HG03045 (cell line): Measurements from ENCODE around the gene FSTL5.
A peak's percentile ranks its signal among the peaks of the same experiment; 100 is the strongest.
"Not testable (repeated sequence)": the region's sequence is repeated elsewhere in the genome, so short reads cannot be mapped to it uniquely, and the experiment has no call there.

ENCODE experiments used
- ATAC-seq: cut with Tn5 transposase; IDR thresholded peaks from one replicate; pipeline ENCODE4 v1.9.1; 2021; ENCODE audit warnings: mild to moderate bottlenecking, moderate library complexity; ENCODE audit not compliant: unreplicated experiment

The FSTL5 gene

DNA sequence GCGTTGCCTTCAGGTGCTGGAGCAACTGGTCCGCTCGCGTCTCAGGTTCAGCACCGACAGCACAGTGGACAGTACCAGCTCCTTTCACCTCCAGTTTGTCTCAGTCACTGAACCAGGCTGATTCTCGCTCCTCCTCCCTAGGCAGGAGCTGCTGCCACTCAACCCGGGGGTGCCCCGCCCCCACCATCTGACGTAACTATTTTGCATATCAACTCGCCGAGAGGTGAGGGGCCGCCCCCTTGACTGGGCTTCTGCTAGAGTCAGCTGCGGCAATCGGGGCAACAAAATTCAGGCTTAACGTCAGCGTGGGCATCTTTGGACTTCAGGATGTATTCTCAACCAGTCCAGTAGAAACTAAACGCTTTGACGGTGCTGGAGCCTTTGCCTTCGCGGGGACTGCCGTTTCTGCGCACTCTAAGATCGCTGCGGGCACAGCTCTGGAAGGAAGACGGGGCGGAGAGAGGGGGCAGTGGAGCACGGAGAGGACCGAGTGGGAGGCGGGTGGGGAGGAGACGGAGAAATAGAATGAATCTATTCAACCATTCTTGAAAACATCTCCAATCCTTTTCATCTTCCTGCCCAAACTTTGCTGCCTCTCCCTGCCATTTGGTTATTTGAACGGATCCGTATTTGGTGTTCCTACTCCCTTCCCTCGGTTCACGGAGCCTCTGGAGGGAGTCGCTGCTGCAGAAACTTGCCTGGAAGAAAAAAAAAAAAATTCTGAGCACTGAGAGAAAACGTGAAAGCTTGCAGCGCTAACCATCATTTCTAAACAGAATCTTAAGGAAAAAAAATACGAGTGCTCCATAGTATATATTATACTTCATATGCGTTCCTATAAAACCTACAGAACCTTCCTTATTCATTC lies at the start of gene FSTL5:
FSTL5 (minus strand) TSS at position 109 of the 868 bp plus-strand sequence. CDS start 52,604 bp downstream, outside the sequence.
- peak; percentile 83 for ATAC-seq

DNA sequence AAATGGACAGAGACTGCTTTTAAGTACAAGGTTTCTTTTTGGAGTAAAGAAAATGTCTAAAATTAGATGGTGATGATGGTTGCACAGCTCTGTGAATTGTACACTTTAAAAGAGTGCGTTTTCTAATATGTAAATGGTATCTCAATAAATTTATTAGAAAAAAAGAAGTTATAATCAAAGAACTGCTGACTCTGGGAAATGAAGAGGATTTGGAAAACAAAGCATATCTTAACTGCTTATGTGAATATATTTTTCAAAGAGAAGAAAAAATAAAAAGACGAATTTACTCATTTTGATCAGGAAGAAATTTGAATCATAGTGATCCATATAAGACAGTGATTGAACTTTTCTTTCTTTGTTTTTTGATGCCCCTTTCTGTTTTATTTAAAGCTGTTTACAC lies 45.9 kb upstream of the FSTL5 start:
- no peak for ATAC-seq

DNA sequence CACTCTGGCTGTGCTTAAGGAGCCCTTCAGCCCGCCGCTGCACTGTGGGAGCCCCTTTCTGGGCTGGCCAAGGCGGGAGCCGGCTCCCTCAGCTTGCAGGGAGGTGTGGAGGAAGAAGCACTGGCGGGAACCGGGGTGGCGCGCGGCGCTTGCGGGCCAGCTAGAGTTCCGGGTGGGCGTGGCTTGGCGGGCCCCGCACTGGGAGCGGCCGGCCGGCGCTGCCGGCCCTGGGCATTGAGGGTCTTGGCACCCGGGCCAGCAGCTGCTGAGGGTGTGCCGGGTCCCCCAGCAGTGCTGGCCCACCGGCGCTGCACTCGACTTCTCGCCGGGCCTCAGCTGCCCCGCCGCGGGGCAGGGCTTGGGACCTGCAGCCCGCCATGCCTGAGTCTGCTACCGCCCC lies 39.7 kb upstream of the FSTL5 start:
- not testable (repeated sequence) for ATAC-seq

DNA sequence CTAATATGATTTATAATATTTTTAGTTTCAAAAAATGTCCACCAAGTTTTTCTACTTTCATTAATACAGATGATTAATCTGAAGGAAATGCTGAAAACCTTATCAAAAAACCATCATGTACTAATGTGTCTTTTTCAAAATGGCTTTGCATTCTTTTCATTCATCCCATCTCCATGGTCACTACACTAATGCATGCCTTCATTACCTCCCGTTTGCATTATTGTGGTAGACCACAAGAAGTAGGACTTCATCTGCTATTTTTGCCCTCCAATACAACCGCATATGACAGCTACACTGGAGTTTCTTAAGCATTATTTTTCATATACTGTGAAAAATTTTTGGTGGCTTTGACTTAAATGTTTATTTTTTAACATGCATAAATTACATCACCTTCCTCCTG lies 37.9 kb upstream of the FSTL5 start:
- ATAC-seq = no peak

DNA sequence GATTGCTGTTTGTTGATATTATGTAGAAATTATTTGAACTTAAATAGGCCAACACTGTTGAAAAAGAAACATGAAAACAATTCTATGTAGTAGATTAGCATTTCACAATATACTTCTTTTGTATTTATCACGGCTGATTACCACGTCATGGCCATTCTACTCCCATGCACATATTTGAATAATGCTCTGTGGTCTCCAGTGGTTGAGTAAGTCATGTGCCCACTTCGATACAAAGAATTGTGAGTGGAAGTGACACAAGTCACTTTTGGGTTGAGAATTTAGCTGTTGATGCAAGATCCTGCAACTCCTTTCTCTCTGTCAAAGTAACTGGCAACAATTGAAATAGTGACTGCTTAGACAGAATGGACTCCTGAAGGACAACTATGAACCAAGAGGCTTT lies 6.7 kb upstream of the FSTL5 start:
- ATAC-seq = no peak

DNA sequence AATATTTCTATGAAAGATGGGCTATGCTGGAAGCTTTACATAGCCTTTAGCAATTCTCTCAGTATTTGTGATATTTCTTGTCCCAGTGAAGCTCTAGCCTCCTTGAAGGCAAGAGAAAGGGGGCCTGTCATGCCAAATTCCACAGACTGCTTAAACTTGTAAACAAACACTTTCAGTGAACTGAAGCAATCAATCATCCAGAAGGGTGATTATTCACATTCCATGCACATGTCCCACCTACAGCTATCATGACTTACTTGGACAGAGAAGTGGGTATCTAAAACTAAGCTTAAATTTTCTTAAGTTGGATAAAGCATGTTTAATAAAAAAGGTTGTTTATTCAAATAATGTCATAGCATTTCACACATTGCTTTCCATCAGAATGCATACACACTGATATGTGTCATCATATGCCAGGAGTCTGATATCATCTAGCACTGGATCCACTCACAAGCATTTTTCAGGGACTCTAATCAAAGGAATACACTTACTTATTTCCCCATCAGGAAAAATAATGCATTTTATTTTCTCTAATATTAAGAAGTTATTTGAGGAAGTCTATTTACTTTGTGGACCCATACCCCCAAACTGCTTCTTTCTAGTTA lies 1.2 kb upstream of the FSTL5 start:
- no peak for ATAC-seq

DNA sequence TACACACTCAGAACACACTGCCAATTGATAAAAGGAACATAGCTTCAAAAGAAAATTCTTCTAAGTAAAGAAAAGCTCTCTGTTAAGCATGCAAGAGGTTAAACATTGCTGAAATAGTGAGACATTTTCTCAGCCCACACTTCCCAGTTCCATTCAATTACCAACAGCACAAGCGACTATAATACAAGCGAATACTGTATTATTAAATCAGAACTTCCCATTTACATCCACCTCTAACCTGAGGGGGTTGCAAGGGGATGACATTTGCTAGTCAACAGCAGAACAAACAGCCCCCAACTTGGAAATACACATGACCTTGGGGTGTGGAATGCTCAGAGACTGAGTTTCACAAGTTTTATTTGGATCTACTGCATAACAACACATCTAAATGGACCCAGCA lies 1.1 kb downstream of the FSTL5 start:
- ATAC-seq = no peak

DNA sequence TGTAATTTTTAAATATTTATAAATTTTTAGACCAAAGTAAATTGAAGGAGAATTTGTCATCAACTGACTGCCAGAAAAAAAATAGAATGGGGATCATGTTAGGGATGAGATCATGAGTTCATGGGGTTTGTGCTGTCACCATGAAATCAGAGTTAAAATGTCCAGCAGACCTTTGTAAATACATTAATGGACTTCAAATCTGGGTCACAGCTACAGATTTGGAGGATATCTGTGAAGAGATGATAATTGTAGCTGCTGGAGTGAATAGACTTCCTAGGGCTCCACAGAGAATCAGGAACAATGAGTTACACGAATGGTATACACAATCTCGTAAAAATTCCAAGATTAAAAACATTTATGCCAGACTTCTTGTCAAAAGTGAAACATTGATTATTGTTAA lies 6.6 kb downstream of the FSTL5 start:
- ATAC-seq = no peak

DNA sequence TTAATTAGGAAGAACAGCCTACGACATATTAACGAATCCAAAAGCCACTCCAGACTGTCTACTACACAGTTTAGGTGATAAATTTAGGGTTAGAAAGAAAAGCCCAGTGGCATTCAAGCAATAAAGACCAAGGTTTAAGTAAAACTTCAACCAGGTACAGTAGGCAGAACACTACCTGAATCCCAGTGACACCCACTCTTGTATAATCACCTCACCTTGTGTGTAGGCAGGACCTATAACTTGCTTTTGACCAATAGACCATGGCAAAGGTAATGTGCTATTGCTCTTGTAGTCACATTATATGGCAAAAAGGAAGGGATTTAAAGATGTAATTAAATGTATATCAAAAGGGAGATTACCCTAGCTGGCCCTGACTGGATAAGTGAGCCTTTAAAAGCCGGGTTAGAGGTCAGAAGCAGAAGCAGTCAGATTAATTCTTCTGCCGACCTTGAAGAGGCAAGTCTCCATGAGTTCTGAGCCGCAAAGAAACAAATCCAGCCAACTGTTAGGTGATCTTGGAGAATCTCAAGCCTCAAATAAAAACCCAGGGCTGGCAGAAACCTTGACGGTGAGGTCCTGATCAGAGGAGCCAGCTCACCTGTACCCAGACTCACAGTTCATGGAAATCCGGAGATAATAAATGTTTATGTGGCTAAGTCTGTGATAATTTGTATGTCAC lies 8.8 kb downstream of the FSTL5 start:
- no peak for ATAC-seq

DNA sequence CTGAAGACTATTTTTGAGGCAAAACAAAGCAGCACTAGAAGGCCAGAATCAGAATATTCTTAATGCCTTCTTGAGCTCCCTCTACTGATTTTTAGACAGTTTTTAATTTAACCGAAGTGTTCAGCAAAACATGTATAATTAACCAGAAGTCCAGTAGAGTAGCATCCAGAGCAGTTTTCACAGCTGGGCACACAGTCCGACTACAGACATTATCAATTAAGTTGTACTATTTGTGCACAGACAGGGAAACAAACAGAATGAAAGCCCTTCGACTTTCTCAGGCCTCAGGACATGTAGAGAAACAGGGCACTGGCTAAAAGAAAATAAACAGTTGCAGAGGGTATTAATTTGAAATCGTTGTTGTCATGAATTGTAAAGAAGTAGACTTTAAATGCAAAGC lies 11.9 kb downstream of the FSTL5 start:
- no peak for ATAC-seq

DNA sequence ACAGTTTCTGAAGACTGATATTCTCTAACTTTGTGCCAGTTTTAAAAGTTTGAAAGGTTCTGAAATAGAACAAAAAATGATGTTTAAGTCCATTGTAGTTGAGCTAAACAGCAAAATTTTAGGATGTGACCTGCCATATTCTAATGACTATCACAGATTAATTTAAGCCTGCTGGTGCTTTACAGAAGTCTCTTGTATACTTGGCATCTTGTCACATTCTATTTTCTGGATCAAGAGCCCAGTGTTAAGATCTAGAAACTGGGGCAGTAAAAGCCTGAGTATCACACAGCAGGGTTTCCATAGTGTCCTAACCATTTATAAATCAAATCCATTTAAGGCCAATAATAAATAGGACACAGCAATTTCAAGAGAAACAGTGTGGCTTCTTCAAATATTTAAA lies 12.4 kb downstream of the FSTL5 start:
- no peak for ATAC-seq

DNA sequence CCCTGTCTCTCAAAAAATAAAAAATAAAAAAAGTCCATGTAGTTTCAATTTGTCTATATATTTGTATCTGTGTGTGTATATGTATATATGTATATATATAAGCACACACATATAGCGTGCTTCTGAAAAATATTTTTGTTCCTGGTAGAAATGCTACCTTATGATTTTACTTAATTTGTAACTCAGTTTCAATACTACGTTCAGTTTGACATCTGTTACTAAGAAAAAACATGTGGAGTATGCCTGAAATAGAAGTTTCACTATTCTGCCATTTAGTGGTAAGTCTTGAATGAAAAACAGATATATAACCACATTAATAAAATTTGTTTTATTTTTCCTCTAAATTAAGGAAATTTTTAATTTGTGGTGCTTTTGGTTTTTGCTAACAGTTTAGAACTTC lies 14.2 kb downstream of the FSTL5 start:
- no peak for ATAC-seq

DNA sequence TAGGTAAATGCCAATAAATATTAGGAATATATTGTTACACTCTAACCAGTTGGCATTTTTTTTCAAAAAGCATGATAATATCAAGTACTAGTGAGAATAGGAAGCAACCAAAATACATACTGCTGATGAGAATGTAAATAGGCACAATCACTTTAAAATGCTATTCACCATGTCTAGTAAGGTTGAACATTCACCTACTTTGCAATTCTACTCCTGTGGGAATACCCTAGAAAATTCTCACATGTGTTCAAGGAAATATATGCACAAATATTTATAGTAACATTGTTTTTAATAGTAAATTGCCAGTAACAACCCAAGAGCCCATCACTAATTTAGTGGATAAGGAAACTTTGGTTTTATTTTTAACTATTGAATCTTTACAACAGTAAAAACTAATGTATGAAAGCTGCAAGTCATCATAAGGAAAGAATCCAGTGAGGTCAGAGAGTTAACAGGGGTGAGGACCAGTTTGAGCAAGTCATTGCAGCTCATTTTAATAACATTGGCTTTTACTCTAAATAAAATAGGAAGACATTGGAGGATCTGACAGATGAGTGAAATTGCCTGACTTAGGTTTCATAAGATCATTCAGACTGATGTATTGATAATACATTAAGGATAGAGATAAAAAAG lies 23.6 kb downstream of the FSTL5 start:
- no peak for ATAC-seq

DNA sequence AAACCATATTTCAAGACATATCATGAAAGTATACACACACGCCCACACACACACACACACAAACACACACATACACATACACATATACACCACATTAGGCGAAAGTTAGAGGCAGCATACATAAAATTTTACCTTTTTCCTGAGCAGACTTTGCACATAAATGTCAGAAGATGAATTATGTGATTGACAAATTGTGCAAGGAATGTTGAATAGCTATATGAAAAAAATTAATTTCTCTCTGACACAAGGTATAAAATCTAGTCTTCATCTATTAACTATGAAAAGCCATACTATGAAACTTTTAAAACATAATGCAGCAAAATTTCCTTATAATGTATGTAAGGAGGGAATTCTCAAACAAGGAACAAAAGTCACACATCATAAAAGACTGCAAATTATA lies 24.4 kb downstream of the FSTL5 start:
- no peak for ATAC-seq

DNA sequence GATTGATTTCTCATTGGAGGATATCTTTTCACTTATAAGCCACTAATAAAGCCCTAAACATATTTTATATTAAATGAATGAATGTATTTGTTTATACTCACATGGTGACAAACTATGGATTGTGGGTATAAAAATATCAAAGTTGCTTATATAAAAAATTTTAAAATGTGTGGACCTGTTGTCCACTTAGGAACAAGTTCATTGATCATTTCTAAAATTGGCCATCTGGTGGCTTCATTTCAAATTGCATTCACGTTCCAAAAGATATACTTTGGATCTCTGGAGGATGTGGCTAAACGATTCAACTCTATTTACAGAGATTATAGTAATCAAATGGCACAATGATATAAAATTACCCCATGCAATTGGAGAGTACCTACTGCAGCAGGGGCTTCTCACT lies 32.5 kb downstream of the FSTL5 start:
- ATAC-seq = no peak

DNA sequence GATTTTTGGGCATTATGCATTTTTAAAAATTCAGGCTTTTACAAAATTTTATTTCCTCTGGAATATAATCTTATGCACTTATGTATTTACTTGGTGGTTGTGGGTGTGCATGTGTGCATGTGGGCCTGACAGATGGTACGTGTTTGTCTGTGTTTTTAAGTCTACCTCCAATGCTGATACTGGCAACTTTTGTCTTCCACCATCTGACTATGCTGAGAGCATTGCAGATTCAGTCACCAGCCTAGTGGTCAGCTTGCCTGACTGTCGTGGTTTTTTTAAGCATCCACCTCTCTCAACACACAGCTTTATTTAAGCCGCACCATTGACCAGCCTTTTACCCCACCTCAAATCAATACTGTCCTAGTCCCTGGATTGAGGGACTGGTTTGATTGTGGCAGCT lies 37.1 kb downstream of the FSTL5 start:
- no peak for ATAC-seq

DNA sequence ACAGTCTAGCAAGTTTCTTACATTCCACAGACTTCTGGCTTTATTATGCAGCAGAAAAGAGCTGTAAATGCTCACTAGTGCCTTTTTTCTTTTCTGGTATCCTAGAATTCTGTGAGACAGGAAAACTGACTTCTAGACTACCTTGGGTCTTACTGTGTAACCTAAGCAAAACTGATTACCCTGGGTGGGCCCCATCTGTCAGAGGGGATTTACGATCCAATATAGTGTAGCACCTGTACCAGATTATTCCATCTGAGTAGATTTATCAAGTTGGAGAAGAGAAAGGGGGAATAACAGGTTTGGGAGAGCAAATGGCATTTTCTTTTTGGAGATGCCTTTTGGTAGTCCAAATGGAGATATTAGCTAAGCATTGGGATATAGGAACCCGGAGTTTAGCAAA lies 46.7 kb downstream of the FSTL5 start:
- no peak for ATAC-seq

DNA sequence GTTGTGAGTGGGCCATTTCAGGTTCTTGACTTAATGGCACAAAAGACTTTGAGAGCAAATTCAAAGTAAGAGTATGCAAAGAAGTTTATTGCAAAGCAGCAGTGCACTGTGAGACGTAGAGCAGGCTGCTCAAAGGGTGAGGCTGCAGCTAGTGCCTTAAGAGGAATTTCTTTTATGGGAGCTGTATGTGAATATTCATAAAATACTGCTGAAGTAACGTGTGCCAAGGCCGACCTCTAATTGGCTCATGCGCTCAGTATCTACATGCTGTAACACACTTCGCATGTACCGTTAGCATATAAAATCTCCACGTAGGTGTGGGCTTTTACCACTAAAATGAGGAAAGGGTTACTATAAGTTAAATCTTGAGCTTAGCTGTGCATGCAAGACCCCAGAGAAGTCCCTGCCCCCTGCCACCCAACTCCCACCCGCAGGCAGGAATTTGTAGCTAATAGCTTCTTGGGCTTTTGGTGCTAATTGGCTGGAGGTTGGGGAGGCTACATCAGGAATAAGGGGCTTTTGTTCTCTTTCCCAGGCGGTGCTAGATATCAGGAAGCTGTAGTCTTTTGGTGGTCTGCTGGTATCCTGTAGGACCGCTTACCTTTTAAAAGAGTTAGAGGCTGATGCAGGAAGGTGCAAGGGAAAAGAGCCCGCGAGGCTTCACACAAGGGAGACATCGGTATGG lies 47.6 kb downstream of the FSTL5 start:
- ATAC-seq = no peak

DNA sequence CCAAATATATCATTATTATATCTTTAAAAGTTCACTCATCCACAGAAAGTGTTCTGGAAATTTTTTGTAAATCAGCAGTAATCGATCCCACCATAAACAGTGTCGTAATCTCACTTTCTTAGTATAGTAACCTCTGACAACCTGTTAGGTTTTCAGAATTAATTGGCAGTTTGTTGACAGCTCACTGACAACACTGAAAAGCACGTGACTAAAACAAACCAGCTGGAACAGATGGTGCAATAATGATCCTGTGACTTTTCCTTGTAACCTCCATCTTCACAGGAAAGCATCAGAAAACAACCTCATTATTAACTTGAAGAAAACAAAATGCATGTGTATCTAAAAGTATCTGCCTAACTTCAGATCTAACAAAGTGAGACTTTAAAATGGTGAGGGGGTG lies 48.5 kb downstream of the FSTL5 start:
- no peak for ATAC-seq

DNA sequence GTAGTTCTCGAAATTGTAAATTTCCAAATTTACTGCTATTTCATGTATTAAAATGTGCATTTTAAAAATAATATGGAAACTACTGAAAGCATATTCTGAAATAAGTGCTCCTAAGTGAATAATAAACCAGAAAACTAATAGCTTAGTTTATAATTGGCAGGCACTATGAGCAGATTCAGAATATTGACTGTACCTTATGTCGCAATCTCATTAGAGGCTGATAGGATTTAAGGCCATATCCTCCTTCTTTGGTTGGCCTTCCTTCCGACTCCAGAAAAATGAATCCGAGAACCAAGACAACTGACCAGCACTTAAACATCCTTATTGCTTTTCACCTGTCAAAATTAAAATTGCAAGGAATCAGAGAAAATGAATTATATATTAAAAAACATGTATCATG lies 52.7 kb downstream of the FSTL5 start:
- ATAC-seq = no peak
